ENCODE results near the gene ARHGEF12.
"Not testable (repeated sequence)": the region's sequence is repeated elsewhere in the genome, so short reads cannot be mapped to it uniquely, and the experiment has no call there.

The ARHGEF12 gene

GRCh38 chr11:120501976-120502755 lies 166.0 kb downstream of the ARHGEF12 start:
- DNase-seq = no peak

DNA sequence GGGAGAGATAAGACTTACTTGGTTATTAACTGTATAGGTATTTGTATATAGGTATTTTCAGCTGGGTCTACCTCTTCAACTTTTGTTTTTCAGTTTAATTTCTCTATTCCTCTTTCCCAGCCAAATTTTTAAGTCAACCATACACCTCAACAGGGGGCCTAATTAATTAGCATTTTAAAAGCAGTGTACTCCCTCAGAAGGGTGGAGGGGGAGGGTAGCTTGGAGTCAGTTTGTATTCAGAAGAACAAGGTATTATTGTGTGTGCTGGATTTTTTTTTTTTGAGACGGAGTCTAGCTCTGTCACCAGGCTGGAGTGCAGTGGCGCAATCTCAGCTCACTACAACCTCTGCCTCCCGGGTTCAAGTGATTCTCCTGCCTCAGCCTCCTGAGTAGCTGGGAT lies 167.3 kb downstream of the ARHGEF12 start:
- DNase-seq = not testable (repeated sequence)

GRCh38 chr11:120505801-120506425 lies 169.7 kb downstream of the ARHGEF12 start:
- no peak for DNase-seq

DNA sequence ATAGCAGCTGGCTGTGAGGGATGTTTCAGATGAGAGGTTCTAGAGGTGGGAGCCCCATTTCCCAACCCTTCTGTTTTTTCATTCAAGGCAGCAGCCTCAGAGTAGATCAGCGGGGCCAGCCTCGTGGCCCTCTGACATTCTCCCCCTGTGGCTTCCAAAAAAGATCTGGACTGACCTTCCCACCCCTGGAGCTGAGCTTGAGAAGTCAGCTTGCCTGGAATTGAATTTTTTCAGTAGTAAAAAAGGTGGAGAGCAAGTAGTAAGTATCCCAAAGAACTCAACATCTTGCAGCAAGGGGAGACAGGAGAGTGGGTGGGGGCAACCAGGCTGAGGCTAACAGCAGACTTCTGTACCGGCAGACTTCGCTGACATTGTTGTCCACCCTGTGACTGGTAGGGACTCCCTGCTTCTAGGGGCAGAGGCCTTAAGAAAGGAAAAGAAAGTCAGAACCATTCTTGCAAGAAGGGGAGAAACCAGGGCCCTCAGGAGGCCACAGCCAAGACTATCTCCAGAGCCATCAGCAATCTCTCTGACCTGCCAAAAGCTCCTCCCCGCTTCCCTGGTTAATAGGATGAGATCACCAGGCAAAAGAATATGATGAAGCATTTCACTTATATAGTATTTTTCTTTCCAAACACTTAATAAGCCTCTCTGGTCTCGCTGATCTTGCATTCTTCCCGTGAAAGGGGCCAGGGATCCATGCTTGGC lies 173.3 kb downstream of the ARHGEF12 start:
- no peak for DNase-seq

- DNase-seq = no peak
These were observed 174.3 kb downstream of the ARHGEF12 start for GRCh38 chr11:120510406-120511115.

DNA sequence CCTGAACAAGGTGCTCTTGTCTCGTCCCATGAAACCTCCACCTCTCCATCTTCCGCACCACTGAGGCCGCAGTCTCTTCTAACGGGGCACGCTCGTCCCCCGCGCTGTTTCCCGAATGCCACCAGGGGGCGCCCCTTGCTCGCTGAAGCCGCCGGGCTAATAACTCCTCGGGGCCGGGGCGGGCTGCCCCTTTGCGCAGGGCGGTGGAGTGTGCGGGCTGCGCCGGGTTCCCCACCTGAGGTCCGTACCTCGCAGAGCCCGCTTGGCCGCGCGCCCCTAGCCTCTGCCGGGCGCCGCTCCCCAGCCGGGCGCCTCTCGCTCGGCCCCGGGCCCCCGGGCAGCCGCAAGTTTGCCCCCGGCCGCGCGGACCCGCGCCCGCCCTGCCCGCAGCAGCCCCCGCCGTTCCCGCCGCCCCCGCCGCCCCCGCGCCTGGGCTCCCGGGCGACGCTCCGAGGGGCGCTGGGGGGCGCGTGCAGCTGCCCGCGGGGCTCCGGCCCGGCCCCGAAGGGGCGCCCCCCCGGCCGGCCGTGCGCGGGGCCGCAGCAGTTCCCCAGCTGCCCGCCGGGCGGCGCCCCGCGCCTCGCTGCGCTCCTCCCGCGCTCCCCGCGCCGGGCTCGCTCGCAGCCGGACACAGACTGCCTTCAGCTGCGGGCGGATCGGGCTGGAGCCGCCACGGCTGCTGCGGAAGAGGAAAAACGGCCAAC lies 175.1 kb downstream of the ARHGEF12 start, which contains the start of gene GRIK4:
Gene GRIK4 (plus strand): TSS at position 633 of the 704 bp plus-strand sequence. CDS start 148,571 bp downstream, outside the sequence.
- peak; percentile 77 for DNase-seq

- no peak for DNase-seq
These were observed 175.9 kb downstream of the ARHGEF12 start for GRCh38 chr11:120511820-120512738.

- no peak for DNase-seq
These were observed 176.7 kb downstream of the ARHGEF12 start for GRCh38 chr11:120512739-120513435.

GRCh38 chr11:120513436-120514315 lies 177.5 kb downstream of the ARHGEF12 start:
- no peak for DNase-seq

DNA sequence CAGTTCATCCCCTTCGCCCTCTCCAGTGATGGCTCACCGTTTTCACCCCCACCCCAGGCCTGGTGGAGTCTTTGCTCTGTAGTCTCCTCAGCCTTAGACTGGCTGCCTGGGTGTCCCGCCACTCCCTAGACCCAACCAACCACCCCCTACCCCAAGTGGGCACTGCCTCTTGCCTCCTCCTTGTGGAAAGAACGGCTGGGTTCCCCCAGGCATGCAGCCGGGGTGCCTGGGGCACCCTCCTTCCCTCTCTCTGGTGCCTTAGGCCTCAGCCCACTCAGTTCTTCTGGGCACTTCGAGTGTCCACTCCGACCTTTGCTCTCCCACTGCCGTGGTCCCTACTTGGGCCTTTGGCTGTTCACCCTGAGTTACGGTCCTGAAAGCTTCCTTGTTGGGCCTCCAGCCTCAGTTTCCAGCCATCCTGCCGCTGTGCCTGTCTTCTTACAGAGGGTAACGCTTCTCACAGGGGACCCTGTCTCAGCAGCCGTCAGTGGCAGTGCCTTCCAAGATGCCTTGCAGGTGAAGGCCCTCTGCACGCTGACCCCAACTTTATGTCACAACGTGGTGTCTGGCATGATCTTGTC lies 178.4 kb downstream of the ARHGEF12 start:
- DNase-seq = no peak

DNA sequence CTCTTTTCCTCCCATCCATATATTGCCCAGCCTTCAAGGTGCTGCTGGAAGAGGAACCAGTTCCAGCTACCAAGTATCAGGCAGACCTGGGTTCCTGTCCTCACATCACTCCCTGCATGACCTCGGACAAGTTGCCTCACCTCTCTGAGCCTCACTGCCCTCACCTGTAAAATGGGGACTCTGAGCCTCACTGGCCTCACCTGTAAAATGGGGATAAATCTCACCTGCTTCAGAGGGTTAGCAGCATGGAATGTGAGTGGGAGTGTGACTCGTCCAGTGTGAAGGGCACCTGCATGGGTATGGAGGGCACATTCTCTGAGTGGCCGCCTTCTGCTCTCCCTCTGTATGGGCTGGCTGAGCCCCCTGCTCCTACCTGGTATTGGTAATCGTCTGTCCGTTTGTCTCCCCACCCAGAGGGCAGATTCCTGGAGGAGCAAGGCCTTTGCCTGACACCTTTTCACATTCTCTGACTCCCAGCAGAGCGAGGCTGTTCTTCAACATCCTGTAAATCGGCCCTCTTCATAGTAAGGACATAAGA lies 179.0 kb downstream of the ARHGEF12 start:
- DNase-seq = no peak

DNA sequence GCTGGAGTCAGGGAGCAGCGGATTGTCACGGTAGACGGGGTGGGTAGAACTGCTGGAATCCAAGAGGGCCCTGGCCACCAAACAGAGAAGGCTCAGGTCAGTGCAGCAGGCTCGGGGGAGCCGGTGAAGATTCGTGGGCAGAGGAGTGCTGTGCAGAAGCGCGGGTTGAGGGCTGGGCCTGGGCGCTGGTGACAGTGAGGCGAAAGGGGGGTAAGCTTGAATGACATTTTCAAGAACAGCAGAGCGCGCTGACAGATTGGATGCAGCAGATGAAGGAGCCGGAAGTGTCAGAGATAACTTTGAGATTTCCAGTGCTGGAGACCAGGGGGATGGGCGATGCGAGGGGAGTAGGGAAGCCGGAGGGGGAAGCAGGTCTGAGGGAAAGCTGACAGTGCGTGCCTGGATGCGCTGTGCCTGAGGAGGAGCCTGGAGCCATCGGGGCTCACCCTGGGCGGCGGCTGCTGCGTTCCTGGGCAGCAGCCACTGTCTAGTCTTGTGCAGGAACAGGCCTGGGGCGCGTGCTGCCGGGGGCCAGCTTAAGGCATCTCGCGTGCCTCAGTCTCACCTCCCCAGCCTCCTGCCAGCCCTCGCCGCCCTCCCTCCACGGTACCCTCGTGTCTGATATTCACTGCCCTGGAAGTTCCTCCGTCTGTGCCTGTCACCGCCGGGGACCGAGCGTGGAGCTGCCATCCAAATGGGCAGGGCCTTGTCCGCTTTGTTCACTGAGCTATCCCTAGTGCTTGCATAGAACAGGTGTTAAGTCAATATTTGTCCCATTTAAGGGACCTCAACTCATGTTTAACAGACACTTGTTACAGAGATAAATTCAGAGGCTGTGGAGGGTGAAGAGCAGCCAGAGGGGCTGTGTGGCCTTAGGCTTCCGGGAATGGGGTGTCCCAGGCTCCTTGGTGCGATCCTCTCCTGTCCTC lies 180.5 kb downstream of the ARHGEF12 start:
- no peak for DNase-seq

DNA sequence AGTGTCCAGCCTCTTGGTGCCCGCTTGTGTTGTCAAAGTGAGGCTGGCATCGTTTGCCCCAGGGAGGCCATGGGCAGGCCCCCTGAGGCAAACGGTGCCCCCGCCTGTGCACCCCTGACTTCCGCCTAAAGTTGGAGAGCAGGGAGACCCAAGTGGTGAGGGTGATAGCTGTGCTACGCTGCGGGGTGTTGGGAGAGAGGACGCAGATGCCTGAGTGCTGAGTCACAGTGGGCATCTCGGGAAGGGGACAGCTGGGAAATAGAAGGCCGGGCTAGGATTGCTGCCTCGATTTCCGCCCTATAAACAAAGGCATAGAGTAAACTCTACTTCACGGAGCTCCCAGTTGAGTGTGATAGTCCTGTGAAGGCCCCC lies 181.2 kb downstream of the ARHGEF12 start:
- no peak for DNase-seq

DNA sequence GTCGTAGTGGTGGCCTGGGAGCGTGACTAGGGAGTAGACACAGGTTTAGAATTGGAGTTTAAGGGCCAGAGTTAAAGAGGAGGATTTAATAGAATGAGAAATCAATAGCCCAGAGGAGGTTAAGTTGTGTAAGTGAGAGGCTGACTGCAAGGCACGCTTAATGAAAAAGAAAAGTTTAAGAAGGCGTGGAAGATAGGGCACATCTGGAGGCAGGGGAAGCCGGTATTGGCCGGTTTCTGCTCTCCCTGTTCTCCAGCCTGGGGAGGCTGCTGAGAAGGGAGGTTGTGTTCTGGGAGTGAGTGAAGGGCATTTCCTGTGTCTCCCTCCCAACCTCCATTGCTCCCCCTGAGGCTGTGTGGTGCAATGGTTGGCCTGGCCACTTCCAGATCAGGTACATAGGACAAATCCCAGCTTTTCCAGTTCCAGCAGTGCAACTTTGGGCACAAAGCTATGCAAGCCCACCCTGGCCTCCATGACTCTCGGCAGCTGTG lies 181.6 kb downstream of the ARHGEF12 start:
- DNase-seq = no peak

- DNase-seq = no peak
These were observed 182.1 kb downstream of the ARHGEF12 start for GRCh38 chr11:120518356-120518755.

DNA sequence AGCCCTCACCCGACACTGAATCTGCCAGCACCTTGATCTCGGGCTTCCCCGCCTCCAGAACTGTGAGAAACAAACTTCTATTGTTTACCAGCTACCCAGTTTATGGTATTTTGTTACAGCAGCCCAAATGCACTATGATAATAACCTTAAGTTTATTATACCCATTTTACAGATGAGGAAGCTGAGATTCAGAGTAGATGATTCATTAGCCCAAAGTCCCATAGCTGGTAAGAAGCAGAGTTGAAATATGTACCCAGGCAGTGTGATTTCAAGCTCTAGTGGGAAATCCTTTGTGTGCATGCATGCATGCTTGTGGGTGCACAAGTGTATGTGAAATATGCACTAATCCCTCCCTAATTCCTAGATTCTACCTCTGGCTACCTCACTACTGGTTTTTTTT lies 183.3 kb downstream of the ARHGEF12 start:
- no peak for DNase-seq

GRCh38 chr11:120520091-120520822 lies 184.0 kb downstream of the ARHGEF12 start:
- DNase-seq = no peak

Data from COR-L47 (cell line).